Measurements from ENCODE around the gene COPS7B. TPM values are rescaled to one million over a fixed set of nuclear protein-coding genes. Genes with fewer than 3 reads are reported as not detected.
"Not testable (repeated sequence)": the region's sequence is repeated elsewhere in the genome, so short reads cannot be mapped to it uniquely, and the experiment has no call there.

The COPS7B gene
- 10 to 100 TPM; 12.2 to 14.9 TPM for total RNA-seq

GRCh38 chr2:231786177-231786916 is at the start of gene COPS7B:
Gene COPS7B, plus strand, starts transcription at chr2:231786445. Its CDS starts 2,126 bp downstream, at chr2:231788571.
- TF ChIP-seq CTCF (IDR thresholded peaks at IDR 0.05), result peak in 1 of 2 donors; percentile 55
- DNase-seq (ENCODE audit: low spot score), result peak; percentile 78

GRCh38 chr2:231737761-231738160 is 48.5 kb upstream of the COPS7B start:
- no peak for DNase-seq (ENCODE audit: low spot score)
- TF ChIP-seq CTCF (IDR thresholded peaks at IDR 0.05), result no peak
- peaks cover 12% of the 10 kb centered on the region for H3K36me3 ChIP-seq
- no peaks in the 10 kb centered on the region for H3K9me3 ChIP-seq
- H3K27ac ChIP-seq, result no peak overlapping the region
- H3K4me3 ChIP-seq, result no peak overlapping the region
- no peaks in the 10 kb centered on the region for H3K4me1 ChIP-seq
- no peaks in the 10 kb centered on the region for H3K27me3 ChIP-seq

More at GRCh38 chr2:231786177-231786916, at the start of gene COPS7B:
- peak within 1 kb of the TSS; percentile 91 to 99 for H3K4me3 ChIP-seq
- H3K9me3 ChIP-seq, result no peaks in the 10 kb centered on the region
- H3K36me3 ChIP-seq, result peaks cover 5% of the 10 kb centered on the region
- H3K4me1 ChIP-seq, result peaks cover 0 to 48% of the 10 kb centered on the region in 2 donors
- peak within 1 kb of the TSS; percentile 52 to 78 for H3K27ac ChIP-seq
- no peaks in the 10 kb centered on the region for H3K27me3 ChIP-seq

GRCh38 chr2:231743376-231744116 is 42.7 kb upstream of the COPS7B start:
- no peaks in the 10 kb centered on the region for H3K27me3 ChIP-seq
- H3K4me1 ChIP-seq, result no peaks in the 10 kb centered on the region
- no peak for DNase-seq (ENCODE audit: low spot score)
- no peak for TF ChIP-seq CTCF (IDR thresholded peaks at IDR 0.05)
- no peaks in the 10 kb centered on the region for H3K36me3 ChIP-seq
- H3K27ac ChIP-seq, result no peak overlapping the region
- H3K4me3 ChIP-seq, result no peak overlapping the region
- H3K9me3 ChIP-seq, result no peaks in the 10 kb centered on the region

GRCh38 chr2:231745303-231746038 is 40.8 kb upstream of the COPS7B start:
- H3K4me3 ChIP-seq, result no peak overlapping the region

GRCh38 chr2:231748153-231748896 is 37.9 kb upstream of the COPS7B start:
- H3K36me3 ChIP-seq; H3K4me3 ChIP-seq; H3K27me3 ChIP-seq; H3K27ac ChIP-seq; DNase-seq (ENCODE audit: low spot score); H3K9me3 ChIP-seq; H3K4me1 ChIP-seq: not testable (repeated sequence)

More at GRCh38 chr2:231745303-231746038, 40.8 kb upstream of the COPS7B start:
- H3K27me3 ChIP-seq, result no peaks in the 10 kb centered on the region
- no peaks in the 10 kb centered on the region for H3K9me3 ChIP-seq
- DNase-seq (ENCODE audit: low spot score), result no peak
- H3K36me3 ChIP-seq, result no peaks in the 10 kb centered on the region
- H3K27ac ChIP-seq, result no peak overlapping the region
- no peaks in the 10 kb centered on the region for H3K4me1 ChIP-seq
- TF ChIP-seq CTCF (IDR thresholded peaks at IDR 0.05), result no peak

- not testable (repeated sequence) for H3K4me1 ChIP-seq; H3K27ac ChIP-seq; DNase-seq (ENCODE audit: low spot score); H3K36me3 ChIP-seq; H3K9me3 ChIP-seq; H3K4me3 ChIP-seq; H3K27me3 ChIP-seq
Measured at GRCh38 chr2:231749016-231749415, 37.2 kb upstream of the COPS7B start.

Data from right atrium auricular region (tissue), 2 donors.